NCI-H1092 (cell line): Measurements from ENCODE around the gene COL1A1.

Source experiments
- DNase-seq: peaks from one replicate; lab custom pipeline; 2025; lab: John Stamatoyannopoulos, UW

The COL1A1 gene

GRCh38 chr17:50199803-50200456 lies 1.5 kb downstream of the COL1A1 start:
- no peak for DNase-seq

DNA sequence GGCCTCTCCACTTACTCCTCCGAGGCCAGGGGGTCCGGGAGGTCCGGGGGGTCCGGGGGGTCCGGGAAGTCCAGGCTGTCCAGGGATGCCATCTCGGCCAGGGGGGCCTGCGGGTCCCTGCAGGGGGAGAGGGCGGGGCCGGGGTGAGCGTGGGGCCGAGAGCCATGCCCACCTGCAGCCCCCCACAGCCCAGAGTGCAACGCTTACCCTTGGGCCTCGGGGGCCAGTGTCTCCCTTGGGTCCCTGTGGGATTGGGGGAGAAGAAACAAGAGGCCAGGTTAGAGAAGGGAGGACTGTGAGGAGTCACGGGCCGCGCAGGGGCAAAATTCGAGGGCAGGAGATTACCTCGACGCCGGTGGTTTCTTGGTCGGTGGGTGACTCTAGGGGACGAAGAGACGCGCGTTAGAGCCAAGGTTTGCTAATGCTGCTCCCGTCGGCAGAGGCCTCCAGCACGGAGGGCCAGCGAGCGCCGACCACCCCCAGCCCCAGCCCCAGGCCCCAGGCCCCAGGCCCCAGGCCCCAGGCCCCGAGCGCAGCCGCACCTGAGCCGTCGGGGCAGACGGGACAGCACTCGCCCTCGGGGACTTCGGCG lies 2.1 kb downstream of the COL1A1 start:
- DNase-seq: no peak

DNA sequence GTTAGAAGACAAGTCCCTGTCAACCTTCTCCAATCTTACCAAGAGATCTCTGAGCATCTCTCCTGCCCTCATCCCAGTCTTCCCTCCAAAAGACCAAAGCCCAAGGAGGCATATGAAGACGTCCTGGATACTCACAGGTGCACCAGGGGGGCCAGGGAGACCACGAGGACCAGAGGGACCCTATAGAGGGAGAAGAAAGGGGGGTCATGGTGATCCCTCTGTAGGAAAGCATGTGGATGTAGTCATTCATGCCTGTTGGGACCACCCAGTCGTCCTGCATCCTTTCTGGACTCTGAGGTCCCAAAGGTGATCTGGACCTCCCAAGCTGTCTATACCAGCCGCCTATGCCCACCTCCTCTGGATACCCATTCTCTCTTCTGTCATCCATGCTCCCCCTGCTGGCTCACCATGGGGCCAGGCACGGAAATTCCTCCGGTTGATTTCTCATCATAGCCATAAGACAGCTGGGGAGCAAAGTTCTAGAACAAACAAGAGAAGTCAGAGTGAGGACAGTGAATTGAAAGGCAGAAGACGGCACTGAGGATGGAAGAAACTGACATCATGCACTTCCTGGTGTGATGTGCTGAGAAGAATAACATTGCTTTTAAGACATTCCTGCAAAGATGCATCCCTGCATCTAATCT lies 3.3 kb downstream of the COL1A1 start:
- no peak for DNase-seq

DNA sequence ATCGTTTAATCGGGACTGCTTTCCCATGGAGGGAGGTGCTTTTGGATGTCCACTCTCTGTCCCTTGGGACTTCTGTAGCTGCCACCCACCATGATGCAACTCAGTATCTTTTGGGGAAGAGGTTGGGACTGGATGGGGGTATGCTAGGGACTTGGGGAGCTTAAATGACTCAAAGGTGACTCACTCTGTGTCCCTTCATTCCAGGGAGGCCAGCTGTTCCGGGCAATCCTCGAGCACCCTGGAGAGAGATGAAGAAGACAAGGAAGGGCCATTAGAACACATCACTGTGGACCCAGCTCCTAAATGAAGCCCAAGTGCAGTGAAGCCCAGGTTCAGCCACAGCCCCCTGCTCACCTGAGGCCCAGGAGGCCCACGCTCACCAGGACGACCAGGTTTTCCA lies 4.6 kb downstream of the COL1A1 start:
- DNase-seq: no peak

- no peak for DNase-seq
Observed at GRCh38 chr17:50196036-50196435, 5.4 kb downstream of the COL1A1 start.

DNA sequence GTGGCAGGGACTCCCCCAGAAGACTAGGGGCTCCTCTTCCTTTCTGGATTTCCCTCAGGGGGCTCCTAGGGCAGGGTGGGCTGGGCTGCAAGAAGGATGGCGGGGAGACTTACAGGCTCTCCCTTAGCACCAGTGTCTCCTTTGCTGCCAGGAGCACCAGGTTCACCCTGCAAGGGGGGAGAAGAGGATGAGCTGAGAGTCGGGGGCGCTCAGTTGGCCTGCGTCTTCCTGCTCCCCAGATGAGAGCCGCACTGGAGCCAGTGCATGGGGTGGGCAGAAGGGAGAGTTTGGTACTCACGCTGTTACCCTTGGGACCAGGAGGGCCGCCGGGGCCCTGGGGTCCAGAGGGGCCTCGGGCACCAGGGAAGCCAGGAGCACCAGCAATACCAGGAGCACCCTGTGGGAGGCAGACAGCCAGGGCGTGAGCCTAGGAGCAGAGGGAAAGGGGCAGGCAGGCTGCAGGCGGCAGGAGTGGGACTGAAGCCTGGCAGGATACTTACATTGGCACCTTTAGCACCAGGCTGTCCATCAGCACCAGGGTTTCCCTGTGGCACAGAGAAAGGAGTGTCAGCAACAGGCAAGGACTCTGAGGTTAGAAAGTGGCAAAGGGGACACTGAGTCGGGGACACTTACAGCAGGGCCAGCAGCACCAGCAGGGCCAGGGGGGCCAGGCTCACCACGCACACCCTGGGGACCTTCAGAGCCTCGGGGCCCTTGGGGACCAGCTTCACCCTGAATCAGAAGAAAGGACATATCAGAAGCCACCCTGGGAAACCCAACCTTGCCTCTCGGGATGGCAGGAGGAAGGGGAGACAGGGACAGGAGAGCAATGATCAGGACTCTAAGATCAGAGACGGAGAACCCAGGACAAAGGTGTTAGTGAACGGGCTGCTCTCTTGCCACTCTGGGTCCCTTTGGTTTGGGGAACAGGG lies 6.2 kb downstream of the COL1A1 start:
- no peak for DNase-seq

DNA sequence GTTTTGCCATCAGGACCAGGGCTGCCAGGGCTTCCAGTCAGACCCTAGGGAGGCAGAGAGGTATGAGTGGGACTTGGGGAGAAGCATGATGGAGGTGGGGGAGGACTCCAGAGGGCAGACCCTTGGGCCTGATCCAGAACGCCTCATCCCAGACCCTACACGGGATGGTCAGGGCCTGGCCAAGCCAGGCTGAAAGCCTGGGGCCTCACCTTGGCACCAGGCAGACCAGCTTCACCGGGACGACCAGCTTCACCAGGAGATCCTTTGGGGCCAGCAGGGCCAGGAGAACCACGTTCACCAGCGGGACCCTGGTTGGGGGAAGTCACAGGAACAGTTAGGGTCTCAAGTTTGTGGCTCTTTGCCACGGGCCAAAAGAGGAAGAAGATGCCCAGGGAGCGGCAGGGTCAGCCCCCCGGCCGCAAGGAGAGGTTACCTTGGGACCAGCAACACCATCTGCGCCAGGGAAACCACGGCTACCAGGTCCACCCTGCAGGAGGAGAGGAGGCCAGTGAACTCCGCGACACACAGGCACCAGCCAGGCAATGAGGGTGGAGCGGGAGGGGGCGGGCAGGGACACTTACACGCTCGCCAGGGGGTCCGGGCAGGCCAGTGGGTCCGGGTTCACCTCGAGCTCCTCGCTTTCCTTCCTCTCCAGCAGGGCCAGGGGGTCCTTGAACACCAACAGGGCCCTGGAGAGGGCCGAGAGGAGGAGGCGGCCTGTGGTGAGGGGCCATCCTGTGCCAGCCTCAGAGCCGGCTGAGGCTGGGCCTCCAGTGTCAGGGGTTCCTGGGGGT lies 7.1 kb downstream of the COL1A1 start:
- no peak for DNase-seq

GRCh38 chr17:50192618-50193291 lies 8.7 kb downstream of the COL1A1 start:
- no peak for DNase-seq

DNA sequence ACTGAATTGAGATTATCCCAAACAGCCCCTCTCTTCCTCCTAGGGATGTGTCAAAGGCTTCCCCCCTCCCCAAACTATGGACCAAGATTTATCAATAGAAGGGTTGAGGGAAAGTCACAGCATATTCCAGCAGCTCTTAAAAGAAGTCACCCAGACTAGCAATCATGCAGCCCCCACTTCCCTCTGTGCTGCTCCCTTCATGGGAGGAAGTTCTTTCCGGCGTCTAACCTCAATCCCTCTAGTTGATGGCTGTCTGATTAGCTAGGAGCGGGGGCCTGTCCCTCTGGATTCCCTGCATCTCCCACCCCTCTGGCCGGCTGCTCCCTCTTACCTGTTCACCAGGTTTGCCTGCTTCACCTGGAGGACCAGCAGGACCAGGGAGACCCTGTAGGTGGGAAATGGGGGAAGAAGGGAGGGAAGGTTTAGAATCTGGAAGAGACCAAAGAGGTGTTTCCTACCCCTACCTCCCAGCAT lies 9.2 kb downstream of the COL1A1 start:
- DNase-seq: no peak

- DNase-seq: no peak
Observed at GRCh38 chr17:50191359-50192143, 9.9 kb downstream of the COL1A1 start.

- DNase-seq: no peak
Observed at GRCh38 chr17:50190603-50191358, 10.7 kb downstream of the COL1A1 start.

DNA sequence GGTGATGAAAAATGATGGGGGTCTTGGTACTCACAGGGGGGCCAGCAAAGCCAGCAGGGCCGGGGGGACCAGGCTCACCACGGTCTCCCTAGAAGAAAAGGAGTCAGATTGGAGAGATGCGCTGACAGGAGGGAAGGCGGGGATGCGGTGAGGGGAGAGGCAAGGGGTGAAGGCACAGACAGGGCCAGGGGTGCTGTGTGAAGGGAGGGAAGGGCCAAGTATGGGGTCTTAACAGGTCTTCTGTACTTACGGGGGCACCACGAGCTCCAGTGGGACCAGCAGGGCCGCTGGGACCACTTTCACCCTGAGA lies 11.2 kb downstream of the COL1A1 start:
- DNase-seq: no peak

DNA sequence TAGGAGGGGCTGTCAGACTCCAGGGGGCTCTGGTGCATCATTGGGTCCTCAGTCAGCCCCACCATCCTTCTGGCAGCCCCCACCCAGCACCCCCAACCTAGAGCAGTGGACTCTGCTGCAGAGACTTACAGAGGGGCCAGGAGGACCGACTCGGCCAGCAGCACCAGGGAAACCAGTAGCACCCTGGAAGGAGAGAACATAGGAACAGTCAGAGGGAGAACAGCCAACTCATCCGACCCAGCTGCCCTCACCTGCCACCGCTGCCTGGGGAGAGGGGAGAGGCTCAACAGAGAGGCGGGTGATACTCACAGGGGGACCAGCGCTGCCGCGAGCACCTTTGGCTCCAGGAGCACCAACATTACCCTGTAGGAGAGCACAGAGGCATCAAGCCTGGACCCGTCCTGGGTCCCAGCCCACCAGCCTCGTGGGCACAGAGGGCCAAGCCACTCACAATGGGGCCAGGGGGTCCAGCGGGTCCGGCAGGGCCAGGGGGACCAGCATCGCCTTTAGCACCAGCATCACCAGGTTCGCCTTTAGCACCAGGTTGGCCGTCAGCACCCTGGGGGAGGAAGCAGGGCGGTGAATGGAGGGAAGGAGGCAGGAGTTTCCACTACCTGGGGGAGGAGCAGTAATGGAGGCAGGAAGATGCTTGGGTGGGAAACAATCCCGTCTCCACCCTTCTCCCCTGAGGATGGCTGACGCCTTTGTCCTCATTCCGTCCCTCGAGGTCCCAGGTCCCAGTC lies 11.7 kb downstream of the COL1A1 start:
- DNase-seq: no peak

DNA sequence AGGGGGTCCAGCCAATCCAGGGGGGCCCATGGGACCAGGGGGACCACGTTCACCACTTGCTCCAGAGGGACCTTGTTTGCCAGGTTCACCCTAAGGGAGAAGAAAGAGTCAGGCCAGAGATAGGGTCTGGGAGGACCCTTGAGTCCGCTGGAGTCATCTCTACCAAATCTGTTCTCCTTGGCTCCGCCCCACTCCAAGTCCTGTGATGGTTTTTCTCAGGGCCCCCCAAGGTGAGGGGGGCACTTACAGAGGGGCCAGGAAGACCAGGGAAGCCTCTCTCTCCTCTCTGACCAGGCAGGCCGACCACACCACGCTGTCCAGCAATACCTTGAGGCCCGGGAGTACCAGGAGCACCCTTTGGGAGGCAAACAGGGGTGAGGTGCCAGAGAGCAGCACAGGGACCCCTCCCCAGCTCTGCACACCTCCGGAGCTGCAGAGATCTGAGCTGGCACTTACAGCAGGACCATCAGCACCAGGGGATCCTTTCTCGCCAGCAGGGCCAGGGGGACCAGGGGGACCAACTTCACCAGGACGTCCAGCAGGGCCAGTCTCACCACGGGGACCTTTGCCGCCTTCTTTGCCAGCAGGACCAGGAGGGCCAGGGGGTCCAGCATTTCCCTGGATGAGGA lies 12.4 kb downstream of the COL1A1 start:
- no peak for DNase-seq

GRCh38 chr17:50188531-50188920 lies 12.9 kb downstream of the COL1A1 start:
- DNase-seq: no peak

DNA sequence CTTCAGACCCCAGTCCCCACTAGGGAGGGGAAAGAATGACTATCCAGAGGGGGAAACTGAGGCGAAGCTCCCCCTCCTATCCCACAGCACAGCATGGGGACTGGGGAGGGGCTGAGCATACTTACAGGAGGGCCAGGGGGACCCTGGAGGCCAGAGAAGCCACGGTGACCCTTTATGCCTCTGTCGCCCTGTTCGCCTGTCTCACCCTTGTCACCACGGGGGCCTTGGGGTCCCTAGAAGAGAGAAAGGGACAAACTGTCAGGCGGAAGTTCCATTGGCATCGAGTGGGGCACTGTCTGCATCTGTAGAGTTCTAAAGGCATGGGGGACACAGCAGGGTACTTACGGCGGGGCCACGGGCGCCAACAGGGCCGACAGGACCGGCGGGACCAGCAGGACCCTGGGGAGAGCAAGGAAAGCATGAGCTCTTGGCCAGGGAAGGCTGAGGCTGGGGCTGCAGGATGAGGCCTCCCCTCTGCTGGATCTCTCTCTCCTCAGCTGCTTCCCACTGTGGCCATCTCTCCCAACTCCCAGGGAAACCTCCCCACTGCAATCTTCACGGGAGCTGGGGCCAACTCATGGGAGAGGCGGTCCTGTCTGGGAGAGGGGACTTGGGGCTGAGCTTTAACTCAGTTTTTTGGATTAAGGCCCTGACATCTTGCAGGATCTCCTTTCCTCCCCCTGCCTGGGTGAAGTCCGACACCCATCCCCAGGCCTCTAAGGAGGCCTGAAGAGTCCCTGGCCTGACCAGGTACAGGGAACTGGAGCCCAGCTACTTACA lies 13.5 kb downstream of the COL1A1 start:
- DNase-seq: no peak

DNA sequence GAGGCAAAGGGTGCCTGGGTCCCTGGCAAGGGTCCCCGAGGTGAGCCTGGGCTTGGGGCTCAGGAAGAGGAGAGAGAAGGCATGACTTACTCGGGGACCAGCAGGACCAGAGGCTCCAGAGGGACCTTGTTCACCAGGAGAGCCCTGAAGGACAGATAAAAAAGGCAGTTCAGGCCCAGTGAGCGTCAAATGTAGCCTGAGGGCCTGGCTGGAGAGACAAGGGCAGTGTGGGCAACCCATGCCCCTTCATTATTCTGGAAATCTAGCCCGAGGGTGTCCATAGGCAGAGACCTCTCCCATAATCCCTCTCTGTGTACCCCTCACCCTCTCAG lies 14.1 kb downstream of the COL1A1 start:
- no peak for DNase-seq
